ENCODE data around the gene CUX1. TPM values are rescaled to one million over a fixed set of nuclear protein-coding genes. Genes with fewer than 3 reads are reported as not detected.

Gene CUX1
- total and polyA plus RNA-seq, 9 donors = 42.2 to 151 (median 126) TPM

DNA sequence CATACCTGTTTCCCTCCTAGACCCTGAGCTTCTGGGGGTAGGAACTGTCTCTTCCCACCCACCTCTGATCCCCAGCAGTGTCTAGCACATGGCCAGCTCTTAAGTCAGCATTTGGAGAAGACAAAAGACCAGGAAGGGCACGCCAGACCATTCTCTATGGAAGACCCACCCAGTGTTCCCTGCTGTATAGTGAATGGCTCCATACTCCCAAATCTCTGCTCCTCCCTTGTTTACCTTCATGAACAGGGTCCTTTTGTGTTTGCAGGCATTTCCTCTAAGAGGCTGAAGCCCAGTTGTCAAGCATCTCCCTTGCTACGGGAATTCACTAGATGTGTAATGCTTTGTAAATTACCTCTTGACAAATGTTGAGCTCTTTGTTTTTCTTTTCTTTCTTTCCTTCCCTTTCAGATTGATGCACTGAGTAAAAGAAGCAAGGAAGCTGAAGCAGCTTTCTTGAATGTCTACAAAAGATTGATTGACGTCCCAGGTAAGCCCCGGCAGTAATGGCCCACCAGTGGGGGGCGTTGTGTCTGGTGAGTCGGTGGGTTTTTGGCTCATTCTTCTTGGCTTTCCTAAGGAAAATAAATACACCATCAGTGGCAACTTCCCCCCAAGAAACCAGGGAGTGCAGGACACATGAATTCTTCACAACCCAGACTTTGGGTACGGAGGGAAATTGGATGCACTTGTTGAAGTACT lies 252.7 kb downstream of the CUX1 start:
- H3K36me3 ChIP-seq = no peaks in the 10 kb centered on the region
- no peaks in the 10 kb centered on the region for H3K9me3 ChIP-seq
- no peaks in the 10 kb centered on the region for H3K4me1 ChIP-seq (ENCODE audit: insufficient read depth)
- no peak for DNase-seq
- TF ChIP-seq EP300 (IDR thresholded peaks at IDR 0.05) (no peak), POLR2A (IDR thresholded peaks at IDR 0.05) (no peak)
- TF ChIP-seq, protein P1, sequence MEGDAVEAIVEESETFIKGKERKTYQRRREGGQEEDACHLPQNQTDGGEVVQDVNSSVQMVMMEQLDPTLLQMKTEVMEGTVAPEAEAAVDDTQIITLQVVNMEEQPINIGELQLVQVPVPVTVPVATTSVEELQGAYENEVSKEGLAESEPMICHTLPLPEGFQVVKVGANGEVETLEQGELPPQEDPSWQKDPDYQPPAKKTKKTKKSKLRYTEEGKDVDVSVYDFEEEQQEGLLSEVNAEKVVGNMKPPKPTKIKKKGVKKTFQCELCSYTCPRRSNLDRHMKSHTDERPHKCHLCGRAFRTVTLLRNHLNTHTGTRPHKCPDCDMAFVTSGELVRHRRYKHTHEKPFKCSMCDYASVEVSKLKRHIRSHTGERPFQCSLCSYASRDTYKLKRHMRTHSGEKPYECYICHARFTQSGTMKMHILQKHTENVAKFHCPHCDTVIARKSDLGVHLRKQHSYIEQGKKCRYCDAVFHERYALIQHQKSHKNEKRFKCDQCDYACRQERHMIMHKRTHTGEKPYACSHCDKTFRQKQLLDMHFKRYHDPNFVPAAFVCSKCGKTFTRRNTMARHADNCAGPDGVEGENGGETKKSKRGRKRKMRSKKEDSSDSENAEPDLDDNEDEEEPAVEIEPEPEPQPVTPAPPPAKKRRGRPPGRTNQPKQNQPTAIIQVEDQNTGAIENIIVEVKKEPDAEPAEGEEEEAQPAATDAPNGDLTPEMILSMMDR (IDR thresholded peaks at IDR 0.05) = no peak
- intact Hi-C loops (cut with DNase I) = no loop called here
- H3K4me3 ChIP-seq = no peak overlapping the region
- H3K27me3 ChIP-seq = no peaks in the 10 kb centered on the region
- 89 to 94% (median 91%) methylated on average over 7 of the region's 7 CpGs for WGBS, 3 donors
- no peak overlapping the region for H3K27ac ChIP-seq

DNA sequence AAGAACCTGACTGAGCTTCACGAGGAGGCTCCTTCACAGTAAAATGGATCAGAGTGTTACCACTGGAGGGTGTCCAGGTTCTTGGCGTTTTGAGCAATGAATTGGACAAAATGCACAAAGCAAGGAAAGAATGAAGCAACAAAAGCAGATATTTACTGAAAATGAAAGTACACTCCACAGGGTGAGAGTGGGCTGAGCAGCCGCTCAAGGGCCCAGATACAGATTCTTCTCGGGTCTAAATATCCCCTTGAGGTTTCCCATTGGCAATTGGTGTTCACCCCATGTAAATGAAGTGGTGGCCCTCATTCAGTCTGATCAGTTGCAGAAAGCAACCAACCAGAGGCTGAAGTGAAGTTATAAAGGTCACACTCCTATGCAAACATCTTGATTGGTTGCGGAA lies 254.6 kb downstream of the CUX1 start:
- no peak for TF ChIP-seq POLR2A (IDR thresholded peaks at IDR 0.05)
- no peak for TF ChIP-seq EP300 (IDR thresholded peaks at IDR 0.05)
- TF ChIP-seq, protein P1 (IDR thresholded peaks at IDR 0.05) = no peak
- intact Hi-C loops (cut with DNase I) = no loop called here
- no peaks in the 10 kb centered on the region for H3K9me3 ChIP-seq
- H3K27ac ChIP-seq = no peak overlapping the region
- DNase-seq = no peak
- H3K4me1 ChIP-seq (ENCODE audit: insufficient read depth) = no peaks in the 10 kb centered on the region
- WGBS, 3 donors = 92 to 98% (median 97%) methylated on average over 5 of the region's 5 CpGs
- H3K27me3 ChIP-seq = no peaks in the 10 kb centered on the region
- no peaks in the 10 kb centered on the region for H3K36me3 ChIP-seq
- no peak overlapping the region for H3K4me3 ChIP-seq

DNA sequence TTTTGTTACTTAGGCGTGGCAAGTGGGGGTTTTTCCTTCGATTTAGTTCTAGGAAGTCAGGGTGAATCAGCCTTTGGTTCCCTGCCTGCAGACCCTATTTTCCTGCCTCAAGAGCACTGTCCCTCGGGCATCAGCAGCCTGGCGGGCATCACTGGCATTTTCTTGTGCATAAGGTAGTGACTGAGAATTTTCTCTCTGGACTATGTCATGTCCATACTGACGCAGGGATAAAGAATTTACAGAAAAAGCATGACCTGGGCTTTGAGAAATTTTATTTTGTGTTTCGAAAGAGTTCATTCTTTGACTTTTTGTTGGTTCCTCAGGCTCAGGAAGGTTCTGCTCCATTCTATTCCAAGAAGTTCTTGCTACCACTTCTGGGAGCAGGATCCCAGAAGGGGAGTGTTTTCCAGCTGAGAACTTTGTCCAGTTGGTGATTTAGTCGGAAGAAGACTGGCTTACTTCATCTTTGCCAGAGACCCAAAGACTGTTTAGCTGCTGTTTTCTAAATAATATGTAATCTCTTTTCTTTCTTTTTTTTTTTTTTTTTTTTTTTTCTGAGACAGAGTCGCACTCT lies 255.3 kb downstream of the CUX1 start:
- Histone ChIP-seq H3K27me3 (no peaks in the 10 kb centered on the region), H3K36me3 (no peaks in the 10 kb centered on the region), H3K9me3 (no peaks in the 10 kb centered on the region), H3K4me3 (no peak overlapping the region), H3K27ac (no peak overlapping the region), H3K4me1 (ENCODE audit: insufficient read depth) (no peaks in the 10 kb centered on the region)
- intact Hi-C loops (cut with DNase I) = no loop called here
- WGBS, 3 donors = 87 to 90% (median 87%) methylated on average over 8 of the region's 8 CpGs
- TF ChIP-seq, protein P1 (IDR thresholded peaks at IDR 0.05) = no peak
- TF ChIP-seq EP300 (IDR thresholded peaks at IDR 0.05) (no peak), POLR2A (IDR thresholded peaks at IDR 0.05) (no peak)
- DNase-seq = no peak

- H3K27ac ChIP-seq = no peak overlapping the region
- TF ChIP-seq, protein P1 (IDR thresholded peaks at IDR 0.05) = no peak
- TF ChIP-seq EP300 (IDR thresholded peaks at IDR 0.05) (no peak), POLR2A (IDR thresholded peaks at IDR 0.05) (no peak)
- H3K4me3 ChIP-seq = no peak overlapping the region
- WGBS, 3 donors = 90 to 97% (median 94%) methylated on average over 14 of the region's 14 CpGs
- intact Hi-C loops (cut with DNase I) = no loop called here
- H3K4me1 ChIP-seq (ENCODE audit: insufficient read depth) = no peaks in the 10 kb centered on the region
- no peaks in the 10 kb centered on the region for H3K9me3 ChIP-seq
- no peak for DNase-seq
- no peaks in the 10 kb centered on the region for H3K36me3 ChIP-seq
- no peaks in the 10 kb centered on the region for H3K27me3 ChIP-seq
These were observed 256.8 kb downstream of the CUX1 start for GRCh38 chr7:102073931-102074880.

All from ovary (tissue), 9 donors.